Fibroblast of upper back skin (primary cell): ENCODE results near the gene GAGE13.
"Not testable (repeated sequence)": the region's sequence is repeated elsewhere in the genome, so short reads cannot be mapped to it uniquely, and the experiment has no call there.

Source experiments
- DNase-seq: peaks from one replicate; pipeline ENCODE4 v3.0.0-alpha.2; 2013

GAGE13 gene, protein sequence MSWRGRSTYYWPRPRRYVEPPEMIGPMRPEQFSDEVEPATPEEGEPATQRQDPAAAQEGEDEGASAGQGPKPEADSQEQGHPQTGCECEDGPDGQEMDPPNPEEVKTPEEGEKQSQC

DNA sequence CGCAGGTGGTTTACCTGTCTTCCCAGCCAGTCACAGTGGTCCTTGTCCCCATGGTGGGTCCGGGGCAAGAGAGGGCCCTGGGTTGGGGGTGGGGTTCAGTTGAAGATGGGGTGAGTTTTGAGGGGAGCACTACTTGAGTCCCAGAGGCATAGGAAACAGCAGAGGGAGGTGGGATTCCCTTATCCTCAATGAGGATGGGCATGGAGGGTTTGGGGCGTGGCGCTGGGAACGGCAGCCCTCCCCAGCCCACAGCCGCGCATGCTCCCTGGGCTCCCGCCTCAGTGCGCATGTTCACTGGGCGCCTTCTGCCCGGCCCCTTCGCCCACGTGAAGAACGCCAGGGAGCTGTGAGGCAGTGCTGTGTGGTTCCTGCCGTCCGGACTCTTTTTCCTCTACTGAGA lies at the start of gene GAGE13:
Gene GAGE13, plus strand, starts transcription at position 301 of the 400 bp plus-strand sequence. CDS start 1,156 bp downstream, outside the sequence.
- DNase-seq, result not testable (repeated sequence)

DNA sequence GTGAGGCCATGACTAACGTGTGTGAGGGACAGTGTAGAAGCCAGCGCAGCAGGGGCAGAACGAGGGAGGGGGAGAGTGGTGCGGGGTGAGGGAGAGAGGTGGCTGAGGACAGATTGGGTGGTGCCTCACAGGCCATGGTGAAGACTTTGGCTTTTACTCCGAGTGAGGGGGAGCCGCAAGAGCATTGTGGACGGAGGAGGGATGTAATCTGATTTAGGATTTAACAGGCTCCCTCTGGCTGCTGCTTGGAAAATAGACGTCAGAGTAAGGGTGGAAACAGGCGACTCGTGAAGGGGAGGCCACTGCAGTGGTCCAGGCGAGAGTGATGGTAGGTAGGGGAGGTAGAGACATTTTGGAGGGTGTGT lies 48.8 kb upstream of the GAGE13 start:
- peak; percentile 43 for DNase-seq

DNA sequence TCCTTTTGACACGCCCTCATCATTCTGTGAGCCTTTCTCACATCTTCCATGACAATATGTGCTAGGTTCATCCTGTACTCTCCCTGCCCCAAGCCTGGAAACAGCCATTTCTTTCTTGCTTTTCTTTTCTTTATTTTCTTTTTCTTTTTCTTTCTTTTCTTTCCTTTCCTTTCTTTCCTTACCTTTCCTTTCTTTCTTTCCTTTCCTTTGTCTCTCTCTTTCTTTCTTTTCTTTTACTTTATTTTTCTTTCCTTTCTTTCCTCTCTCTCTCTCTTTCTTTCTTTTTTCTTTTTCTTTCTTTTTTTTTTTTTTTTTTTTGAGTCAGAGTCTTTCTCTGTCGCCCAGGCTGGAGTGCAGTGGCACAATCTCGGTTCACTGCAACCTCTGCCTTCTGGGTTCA lies 47.2 kb upstream of the GAGE13 start:
- no peak for DNase-seq

DNA sequence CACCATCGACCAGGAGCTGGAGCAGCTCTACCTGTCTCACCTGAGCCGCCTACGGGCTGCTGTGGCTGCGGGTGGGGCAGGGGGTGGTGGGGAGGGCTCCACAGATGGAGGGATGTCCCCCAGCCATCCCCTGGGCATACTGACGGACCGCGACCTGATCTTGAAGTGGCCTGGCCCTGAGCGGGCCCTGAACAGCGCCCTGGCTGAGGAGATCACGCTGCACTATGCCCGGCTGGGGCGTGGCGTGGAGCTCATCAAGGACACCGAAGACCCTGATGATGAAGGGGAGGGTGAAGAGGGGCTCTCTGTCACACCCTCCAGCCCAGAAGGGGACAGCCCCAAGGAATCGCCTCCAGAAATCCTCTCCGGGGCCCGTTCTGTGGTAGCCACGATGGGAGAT lies 45.2 kb upstream of the GAGE13 start:
- no peak for DNase-seq

DNA sequence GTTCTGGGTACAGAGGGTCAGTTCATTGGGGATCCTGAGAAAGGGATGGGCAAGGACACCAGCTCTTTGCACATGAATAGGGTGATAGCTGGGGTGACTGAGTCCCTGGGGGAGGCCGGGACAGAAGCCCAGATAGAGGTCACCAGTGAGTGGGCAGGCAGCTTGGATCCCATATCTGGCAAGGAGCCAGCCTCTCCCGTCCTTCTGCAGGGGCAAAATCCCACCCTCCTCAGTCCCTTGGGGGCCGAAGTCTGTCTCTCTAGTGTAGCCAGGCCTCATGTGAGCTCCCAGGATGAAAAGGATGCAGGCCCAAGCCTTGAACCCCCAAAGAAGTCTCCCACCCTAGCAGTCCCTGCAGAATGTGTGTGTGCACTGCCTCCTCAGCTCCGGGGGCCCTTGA lies 44.8 kb upstream of the GAGE13 start:
- no peak for DNase-seq

DNA sequence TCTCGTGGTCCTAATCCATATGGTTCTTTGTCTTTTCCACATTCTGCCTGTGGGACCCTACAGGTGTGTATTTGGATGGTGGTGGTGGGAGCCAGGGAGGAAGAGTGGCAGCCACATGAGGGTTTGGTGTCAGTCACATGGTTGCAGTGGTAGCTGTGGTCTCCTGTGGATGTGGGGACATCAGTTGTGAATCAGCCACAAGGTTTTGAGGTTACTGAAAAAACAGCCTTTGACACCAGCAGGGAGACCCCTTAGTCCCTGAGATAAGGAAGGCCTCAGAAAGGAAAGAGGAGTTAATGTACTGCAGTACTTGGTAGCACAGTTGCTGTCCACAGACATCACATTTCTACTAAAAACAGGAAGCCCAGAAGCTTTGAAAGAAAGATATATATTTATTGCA lies 43.7 kb upstream of the GAGE13 start:
- no peak for DNase-seq

DNA sequence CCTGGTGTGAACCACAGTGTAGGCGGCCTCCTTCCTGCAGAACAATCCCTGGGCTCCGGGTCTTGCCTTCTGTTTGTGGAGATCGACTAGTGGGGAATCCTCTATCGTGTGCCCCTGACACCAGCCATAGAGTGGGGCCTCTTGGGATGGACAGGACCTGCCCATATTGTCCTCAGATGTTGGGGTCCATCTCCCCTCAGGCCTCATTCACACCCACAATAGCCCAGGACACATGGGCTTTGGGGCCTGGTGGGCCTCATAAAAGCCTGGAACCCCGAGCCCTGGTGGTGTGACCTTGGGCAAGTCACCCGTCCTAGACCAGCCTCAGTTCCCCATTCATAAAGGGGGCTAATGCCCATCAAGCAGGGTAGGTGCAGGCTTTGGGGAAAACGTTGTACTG lies 41.2 kb upstream of the GAGE13 start:
- DNase-seq, result no peak

DNA sequence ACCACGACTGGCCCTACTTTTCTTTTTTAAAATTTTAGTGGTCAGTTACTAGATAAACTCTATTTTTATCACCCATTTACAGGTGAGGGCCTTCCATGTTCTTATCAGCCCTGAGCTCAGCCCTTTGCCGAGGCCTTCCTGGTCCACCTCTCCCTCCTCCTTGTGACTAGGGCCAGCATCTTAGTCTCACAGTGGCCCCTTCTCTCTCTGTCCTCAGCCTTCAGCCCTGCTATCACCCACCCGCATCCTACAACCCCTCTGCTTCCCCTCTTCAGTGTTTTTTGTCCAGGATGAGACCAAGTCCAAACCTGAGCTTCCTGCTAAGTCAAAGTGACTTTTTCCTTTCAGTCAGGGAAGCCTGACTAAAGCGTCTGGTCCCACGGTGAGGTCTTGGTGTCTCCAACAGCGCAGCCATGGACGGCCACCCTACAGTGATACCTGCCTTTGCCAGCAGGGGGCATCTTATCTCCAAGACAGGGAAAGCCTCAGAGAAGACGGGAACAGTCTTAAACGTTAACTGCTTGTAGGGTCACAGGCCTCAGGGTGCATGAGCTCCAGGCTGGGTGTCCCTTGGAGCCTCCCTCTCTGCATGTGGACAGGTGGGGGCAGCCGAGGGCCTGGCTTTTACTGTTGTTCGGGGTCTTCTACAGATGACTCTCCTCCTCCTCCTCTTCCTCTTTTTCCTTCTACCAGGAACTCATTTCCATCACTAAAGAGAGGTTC lies 39.6 kb upstream of the GAGE13 start:
- peak; percentile 31 for DNase-seq

DNA sequence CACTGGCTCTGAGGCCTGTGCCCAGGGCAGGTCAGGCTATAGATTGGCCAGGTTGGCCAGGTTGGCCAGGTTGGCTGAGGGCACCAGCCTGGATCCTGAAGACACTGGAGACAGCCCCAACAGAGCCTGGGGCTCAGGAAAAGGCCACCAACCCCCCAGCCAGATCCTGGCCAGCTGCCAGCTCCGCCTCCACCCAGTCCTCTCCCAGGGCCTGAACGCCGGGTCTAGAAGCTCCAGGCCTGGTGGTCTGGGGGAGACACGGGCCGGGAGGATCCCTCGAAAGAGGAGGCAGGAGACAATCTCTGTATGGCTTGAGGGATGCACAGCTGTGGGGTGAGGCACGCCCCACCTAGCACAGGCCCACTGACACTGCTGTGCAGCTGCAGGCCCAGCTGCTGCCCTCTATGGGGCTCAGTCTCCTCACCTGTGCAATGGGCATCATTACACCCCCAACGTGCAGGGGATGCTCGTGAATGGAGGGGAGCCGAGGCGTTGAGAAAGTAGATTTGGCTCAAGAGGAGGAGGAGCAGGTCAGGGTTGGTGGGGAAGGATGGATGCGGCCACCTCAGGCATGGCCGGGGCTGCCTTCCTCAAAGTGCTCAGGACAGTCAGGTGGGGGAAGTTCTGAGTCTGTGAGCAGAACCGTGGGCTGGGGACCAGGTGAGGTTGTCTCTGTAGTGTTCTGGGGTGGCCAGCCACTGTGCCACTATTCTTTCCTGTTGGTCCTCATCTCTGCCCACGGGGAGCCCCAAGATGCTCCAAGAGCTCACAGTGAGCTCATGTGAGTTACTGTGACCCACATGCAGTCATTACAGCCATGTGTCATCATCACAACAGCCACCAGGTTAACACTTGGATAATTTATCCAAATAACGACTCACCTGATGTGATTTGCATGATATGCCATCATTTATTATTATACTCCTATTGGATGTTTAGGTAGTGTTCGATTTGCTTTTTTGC lies 38.7 kb upstream of the GAGE13 start:
- DNase-seq, result no peak

DNA sequence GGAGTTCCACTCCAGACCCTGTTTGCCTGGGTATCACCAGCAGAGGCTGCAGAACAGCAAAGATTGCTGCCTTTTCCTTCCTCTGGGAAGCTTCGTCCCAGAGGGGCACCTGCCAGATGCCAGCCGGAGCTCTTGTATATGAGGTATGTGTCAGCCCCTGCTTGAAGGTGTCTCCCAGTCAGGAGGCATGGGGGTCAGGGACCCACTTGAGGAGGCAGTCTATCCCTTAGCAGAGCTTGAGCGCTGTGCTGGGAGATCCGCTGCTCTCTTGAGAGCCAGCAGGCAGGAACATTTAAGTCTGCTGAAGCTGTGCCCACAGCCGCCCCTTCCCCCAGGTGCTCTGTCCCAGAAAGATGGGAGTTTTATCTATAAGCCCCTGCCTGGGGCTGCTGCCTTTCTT lies 32.1 kb upstream of the GAGE13 start:
- not testable (repeated sequence) for DNase-seq

DNA sequence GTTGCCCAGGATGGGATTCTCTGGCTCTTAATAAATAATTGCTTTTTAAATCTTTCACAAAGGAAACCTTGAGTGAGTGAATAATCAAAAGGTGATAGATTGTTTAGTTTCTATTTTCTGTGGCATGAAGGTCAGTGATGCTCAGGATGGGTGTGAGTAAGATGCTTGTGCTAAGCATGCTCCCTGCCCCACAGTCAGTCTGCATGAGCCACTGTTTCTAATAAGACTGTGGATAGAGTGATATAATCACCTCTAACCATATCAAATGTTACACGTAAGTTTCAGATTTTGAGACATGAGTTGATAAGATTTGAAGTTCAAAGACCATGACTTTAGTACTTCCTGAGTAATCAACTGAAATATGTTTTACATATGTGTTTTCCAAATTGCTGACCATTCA lies 30.7 kb upstream of the GAGE13 start:
- DNase-seq, result no peak

DNA sequence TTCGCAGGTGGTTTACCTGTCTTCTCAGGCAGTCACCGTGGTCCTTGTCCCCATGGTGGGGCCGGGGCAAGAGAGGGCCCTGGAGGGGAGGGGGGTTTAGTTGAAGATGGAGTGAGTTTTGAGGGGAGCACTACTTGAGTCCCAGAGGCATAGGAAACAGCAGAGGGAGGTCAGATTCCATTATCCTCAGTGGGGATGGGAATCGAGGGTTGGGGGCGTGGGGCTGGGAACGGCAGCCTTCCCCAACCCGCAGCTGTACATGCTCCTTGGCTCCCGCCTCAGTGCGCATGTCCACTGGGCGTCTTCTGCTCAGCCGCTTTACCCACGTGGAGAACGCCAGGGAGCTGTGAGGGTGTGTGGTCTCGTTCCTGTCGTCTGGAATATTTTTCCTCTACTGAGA lies 28.0 kb upstream of the GAGE13 start, which contains the start of gene GAGE10:
Gene GAGE10, plus strand, starts transcription at position 301 of the 400 bp plus-strand sequence. CDS start 1,214 bp downstream, outside the sequence.
- no peak for DNase-seq

DNA sequence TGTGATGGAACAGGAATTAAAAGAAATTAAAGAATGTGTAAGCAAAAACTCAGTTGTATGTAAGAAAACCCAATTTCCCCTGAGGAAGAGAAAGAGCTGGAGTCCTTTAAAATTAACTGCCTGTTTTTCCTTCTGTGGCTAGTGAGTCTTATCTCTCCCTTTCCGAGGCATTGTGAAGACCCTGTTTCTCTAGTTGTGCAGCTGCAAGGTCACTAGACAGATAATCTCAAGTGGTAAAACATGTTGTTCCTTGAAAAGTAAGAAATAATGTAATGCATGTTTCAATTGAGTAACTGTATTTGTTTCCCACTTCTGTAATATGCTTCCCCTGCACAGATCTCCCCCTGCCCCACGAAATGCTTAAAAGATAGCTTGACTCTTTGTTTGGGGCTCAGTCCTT lies 23.6 kb upstream of the GAGE13 start:
- not testable (repeated sequence) for DNase-seq

DNA sequence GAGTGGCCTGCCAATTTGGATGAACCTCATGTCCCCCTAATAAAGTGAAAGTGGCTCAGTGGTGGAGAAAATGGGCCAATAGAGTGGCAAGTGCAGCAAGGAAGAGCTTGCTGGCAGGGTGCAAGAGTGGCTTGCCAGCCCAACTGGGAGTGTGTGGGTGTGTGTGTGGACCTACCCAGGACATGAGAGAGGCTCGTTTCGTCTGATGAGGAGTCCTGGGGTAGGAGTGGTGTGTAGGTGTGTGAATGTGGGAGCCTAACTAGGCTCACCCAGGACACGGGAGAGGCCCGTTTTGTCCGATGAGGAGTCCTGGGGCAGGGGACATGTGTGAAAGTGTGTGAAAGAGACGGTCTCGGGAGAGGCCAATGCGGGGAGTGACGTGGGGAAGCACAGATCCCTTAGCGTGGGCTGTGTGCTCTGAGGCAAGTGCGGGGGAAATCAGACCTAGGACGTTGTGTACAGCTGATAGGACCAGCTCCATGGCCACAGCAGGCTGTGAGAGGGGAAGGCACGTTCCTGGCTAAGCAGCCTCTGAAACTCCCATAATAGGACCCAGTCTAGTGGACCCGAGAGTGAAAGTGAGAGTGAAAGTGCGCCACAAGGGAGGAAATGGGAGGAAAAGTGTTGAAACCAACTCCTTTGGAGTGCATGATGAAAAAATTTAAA lies 22.6 kb upstream of the GAGE13 start:
- DNase-seq, result no peak

DNA sequence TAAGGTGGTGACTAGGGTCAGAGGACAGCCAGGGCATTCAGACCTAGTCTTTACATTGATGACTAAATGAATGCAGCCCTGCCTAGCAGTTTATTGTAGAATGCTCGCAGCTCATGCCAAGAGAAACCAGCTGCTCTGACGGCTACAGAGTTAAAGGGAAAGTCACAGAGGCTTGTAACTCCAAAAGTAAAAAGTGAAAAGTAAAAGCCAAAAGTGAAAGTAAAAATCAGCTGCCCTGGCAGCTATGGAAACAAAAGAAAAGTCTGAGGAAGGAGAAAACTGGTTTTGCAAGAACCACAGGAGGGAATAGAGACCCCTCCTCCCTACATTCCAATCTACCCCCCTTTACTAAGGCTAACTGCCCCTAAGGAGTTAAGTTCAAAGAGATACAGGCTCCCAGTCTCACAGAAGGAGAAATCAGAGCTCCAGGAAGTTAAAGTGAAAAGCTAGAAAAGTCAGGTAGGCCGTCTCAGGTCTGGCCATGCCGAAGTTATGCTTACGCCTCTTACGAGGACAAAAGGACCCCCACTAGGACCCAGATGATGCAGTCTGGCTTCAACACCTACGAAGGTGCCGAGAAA lies 21.9 kb upstream of the GAGE13 start:
- peak; percentile 31 for DNase-seq

DNA sequence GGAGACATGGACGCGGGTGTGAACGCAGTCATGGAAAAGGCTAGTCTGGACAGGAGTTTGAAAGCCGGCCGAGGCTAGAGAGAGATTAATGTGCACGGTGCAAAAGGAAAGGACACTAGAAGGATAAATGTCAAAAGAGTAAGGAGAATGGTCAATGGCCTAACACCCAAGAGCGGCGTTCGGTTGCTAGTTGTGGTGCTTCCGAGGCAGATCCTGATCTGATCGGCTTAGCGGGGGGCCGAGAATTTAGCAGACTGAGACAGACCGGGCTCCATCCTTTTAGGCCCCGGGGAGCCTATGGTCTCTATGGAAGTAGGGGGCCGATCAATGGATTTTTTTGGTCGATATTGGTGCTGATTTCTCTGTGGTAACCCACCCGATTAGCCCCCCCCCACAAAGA lies 21.0 kb upstream of the GAGE13 start:
- DNase-seq, result no peak

DNA sequence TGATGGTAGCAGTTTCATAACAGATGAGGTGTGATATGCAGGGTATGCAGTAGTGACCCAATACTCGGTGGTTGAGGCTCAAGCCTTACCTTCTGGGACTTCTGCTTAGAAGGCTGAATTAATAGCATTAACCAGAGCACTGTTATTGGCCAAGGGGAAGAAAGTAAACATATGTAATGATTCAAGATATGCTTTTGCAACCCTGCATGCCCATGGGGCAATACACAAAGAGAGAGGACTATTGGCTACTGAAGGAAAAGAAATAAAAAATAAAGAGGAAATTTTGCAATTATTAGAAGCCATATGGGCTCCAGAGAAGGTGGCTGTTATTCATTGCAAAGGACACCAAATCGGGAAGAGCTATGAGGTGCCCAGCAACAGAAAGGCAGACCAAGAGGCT lies 19.2 kb upstream of the GAGE13 start:
- DNase-seq, result no peak

DNA sequence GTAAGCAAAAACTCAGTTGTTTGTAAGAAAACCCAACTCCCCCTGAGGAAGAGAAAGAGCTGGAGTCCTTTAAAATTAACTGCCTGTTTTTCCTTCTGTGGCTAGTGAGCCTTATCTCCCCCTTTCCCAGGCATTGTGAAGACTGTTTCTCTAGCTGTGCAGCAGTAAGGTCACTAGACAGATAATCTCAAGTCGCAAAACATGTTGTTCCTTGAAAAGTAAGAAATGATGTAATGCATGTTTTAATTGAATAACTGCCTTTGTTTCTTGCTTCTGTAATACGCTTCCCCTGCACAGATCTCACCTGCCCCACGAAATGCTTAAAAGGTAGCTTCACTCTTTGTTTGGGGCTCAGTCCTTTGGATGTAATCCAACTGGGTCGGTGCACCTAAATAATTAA lies 15.3 kb upstream of the GAGE13 start:
- no peak for DNase-seq

DNA sequence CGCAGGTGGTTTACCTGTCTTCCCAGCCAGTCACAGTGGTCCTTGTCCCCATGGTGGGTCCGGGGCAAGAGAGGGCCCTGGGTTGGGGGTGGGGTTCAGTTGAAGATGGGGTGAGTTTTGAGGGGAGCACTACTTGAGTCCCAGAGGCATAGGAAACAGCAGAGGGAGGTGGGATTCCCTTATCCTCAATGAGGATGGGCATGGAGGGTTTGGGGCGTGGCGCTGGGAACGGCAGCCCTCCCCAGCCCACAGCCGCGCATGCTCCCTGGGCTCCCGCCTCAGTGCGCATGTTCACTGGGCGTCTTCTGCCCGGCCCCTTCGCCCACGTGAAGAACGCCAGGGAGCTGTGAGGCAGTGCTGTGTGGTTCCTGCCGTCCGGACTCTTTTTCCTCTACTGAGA lies 9.6 kb upstream of the GAGE13 start, which contains the start of gene GAGE12J:
Gene GAGE12J, plus strand, starts transcription at position 301 of the 400 bp plus-strand sequence. CDS start 1,157 bp downstream, outside the sequence.
- DNase-seq, result not testable (repeated sequence)

DNA sequence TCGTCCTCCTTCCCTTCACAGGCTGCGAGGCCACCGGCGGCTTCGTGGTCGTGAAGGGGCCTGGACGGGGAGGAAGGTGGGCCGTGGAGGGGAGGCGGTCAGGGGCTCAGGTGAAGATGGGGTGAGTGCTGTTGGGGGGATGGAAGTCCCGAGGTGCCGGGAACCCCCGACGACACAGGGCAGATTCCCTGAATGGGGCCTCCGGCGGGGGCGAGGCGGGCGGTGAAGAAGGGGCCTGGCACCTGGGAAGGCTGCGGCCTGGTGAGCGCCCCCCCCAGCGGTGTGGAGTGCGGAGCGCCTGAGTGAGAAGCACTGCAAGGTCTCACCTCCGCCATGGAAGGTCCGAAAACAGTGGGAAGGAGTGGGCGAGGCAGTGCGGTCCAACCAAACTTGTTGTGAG lies 9.1 kb upstream of the GAGE13 start:
- not testable (repeated sequence) for DNase-seq

DNA sequence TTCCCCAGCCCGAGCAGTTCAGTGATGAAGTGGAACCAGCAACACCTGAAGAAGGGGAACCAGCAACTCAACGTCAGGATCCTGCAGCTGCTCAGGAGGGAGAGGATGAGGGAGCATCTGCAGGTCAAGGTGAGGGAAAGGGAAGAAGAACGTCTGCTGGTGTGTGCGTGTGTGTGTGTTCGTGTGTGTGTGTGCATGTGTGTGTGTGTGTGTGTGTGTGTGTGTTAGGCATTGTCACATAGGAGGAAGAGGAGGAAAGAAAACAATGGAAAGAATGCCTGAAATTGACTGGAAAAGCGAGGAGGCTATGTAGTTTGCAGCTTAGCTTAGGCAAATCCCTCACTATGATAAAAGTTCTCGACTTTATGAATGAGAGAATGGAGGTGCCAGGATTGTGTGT lies 7.6 kb upstream of the GAGE13 start:
- not testable (repeated sequence) for DNase-seq

DNA sequence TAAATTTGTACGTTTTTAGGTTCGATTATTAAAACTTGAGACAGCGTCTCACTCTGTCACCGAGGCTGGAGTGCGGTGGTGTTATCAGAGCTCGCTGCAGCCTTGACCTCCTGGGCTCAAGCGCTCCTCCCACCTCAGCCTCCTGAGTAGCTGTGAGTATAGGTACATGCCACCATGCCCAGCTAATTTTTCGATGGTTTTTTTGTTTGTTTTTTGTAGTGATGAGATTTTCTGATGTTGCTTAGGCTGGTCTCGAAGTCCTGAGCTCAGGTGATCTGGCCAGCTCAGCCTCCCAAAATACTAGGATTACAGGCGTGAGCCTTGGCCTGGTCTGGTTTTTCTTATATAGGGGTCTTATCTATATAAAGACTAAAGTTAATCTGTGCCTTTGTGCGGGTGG lies 961 bp upstream of the GAGE13 start:
- DNase-seq, result not testable (repeated sequence)

DNA sequence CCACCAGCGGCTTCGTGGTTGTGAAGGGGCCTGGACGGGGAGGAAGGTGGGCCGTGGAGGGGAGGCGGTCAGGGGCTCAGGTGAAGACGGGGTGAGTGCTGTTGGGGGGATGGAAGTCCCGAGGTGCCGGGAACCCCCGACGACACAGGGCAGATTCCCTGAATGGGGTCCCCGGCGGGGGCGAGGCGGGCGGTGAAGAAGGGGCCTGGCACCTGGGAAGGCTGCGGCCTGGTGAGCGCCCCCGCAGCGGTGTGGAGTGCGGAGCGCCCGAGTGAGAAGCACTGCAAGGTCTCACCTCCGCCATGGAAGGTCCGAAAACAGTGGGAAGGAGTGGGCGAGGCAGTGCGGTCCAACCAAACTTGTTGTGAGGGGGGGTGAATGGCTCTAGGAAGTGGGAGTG lies 459 bp downstream of the GAGE13 start:
- not testable (repeated sequence) for DNase-seq
